GM23338 (cell line): ENCODE results near the gene ZDHHC1. TPM values are rescaled to one million over a fixed set of nuclear protein-coding genes. Genes with fewer than 3 reads are reported as not detected.

Source experiments
- ATAC-seq: fragments of 200-7000 bp; cut with Tn5 transposase; 3 replicates; pipeline ENCODE4 v1.9.1; 2020
- DNase-seq: peaks from one replicate; pipeline ENCODE4 v3.0.0-alpha.2; 2015; ENCODE audit warnings: low spot score
- H2AFZ ChIP-seq: fragments of 200-600 bp; sonication (generic); 2 replicates; pipeline ENCODE4 v1.8.0; 2016; ENCODE audit warnings: antibody characterized with exemption, mild to moderate bottlenecking, moderate library complexity
- H3F3A ChIP-seq: fragments of 200-600 bp; sonication (generic); replicated peaks from 2 replicates; pipeline ENCODE4 v1.8.0; 2017; ENCODE audit warnings: antibody characterized with exemption, mixed run types, low read depth
- H3K27ac ChIP-seq: fragments of 200-600 bp; sonication (generic); 2 replicates; pipeline ENCODE4 v1.6.1; 2016; ENCODE audit warnings: low read depth
- H3K27me3 ChIP-seq: fragments of 200-600 bp; sonication (generic); 2 replicates; pipeline ENCODE4 v1.8.0; 2016; ENCODE audit warnings: mild to moderate bottlenecking, mixed run types, moderate library complexity; ENCODE audit not compliant: insufficient read depth
- H3K36me3 ChIP-seq: fragments of 200-600 bp; sonication (generic); 2 replicates; pipeline ENCODE4 v1.8.0; 2016; ENCODE audit warnings: mild to moderate bottlenecking; ENCODE audit not compliant: insufficient read depth
- H3K4me1 ChIP-seq: fragments of 200-600 bp; sonication (generic); 2 replicates; pipeline ENCODE4 v1.8.0; 2016; ENCODE audit warnings: mild to moderate bottlenecking, moderate library complexity; ENCODE audit not compliant: insufficient read depth
- H3K4me2 ChIP-seq: fragments of 200-600 bp; sonication (generic); 2 replicates; pipeline ENCODE4 v1.7.1; 2017; ENCODE audit warnings: mixed run types
- H3K4me3 ChIP-seq: fragments of 200-600 bp; sonication (generic); 2 replicates; pipeline ENCODE4 v1.6.1; 2016; ENCODE audit warnings: mixed run types
- H3K79me2 ChIP-seq: fragments of 200-600 bp; sonication (generic); replicated peaks from 2 replicates; pipeline ENCODE4 v1.8.0; 2017; ENCODE audit warnings: mild to moderate bottlenecking; ENCODE audit not compliant: insufficient read depth
- H3K9me2 ChIP-seq: fragments of 200-600 bp; sonication (generic); 2 replicates; pipeline ENCODE4 v1.8.0; 2017; ENCODE audit not compliant: insufficient read depth
- H4K20me1 ChIP-seq: fragments of 200-600 bp; sonication (generic); replicated peaks from 2 replicates; pipeline ENCODE4 v1.8.0; 2017; ENCODE audit warnings: mild to moderate bottlenecking; ENCODE audit not compliant: insufficient read depth
- H3K27ac Mint-ChIP-seq: 2 replicates; pipeline ENCODE4 v1.8.0; 2020; ENCODE audit warnings: inconsistent platforms, mild to moderate bottlenecking, moderate library complexity, mixed read lengths
- H3K27me3 Mint-ChIP-seq: 3 replicates; pipeline ENCODE4 v1.8.0; 2022; ENCODE audit warnings: low read depth, mild to moderate bottlenecking, moderate library complexity, mixed read lengths, inconsistent platforms; ENCODE audit not compliant: insufficient read depth, poor library complexity
- H3K36me3 Mint-ChIP-seq: 3 replicates; pipeline ENCODE4 v1.8.0; 2021; ENCODE audit warnings: low read depth, mild to moderate bottlenecking, inconsistent platforms, moderate library complexity, mixed read lengths
- H3K4me1 Mint-ChIP-seq: 3 replicates; pipeline ENCODE4 v1.8.0; 2020; ENCODE audit warnings: mild to moderate bottlenecking, inconsistent platforms, mixed read lengths
- H3K4me3 Mint-ChIP-seq: 3 replicates; pipeline ENCODE4 v1.8.0; 2021; ENCODE audit warnings: moderate library complexity, mild to moderate bottlenecking, inconsistent platforms, mixed read lengths
- H3K9me3 Mint-ChIP-seq: 3 replicates; pipeline ENCODE4 v1.8.0; 2020; ENCODE audit warnings: moderate library complexity, mild to moderate bottlenecking, inconsistent platforms, mixed read lengths
- CREB1 ChIP-seq: fragments of 250-450 bp; sonication (Bioruptor Pico); IDR thresholded peaks from 2 replicates; pipeline ENCODE4 v1.5.0; 2020; ENCODE audit warnings: low read depth, mild to moderate bottlenecking, moderate library complexity
- CTCF ChIP-seq, 2 experiments: fragments of 200-600 bp in 1 of 2; sonication (generic) in 1 of 2; conservative IDR thresholded peaks; 2 replicates each; pipeline versions ENCODE4 v1.5.1 to v1.6.1; 2016 to 2017; ENCODE audit warnings: antibody characterized with exemption in 2 of 2, low read depth in 2 of 2, mild to moderate bottlenecking in 2 of 2, moderate library complexity in 1 of 2
- EZH2phosphoT487 ChIP-seq: fragments of 200-600 bp; sonication (generic); IDR thresholded peaks from one replicate; pipeline ENCODE4 v1.8.1; 2018; ENCODE audit warnings: antibody characterized with exemption; ENCODE audit not compliant: unreplicated experiment
- NANOG ChIP-seq: IDR thresholded peaks from 2 replicates; pipeline ENCODE4 v1.6.1; 2016; ENCODE audit warnings: antibody characterized with exemption, borderline replicate concordance
- POLR2AphosphoS5 ChIP-seq: IDR thresholded peaks from 2 replicates; pipeline ENCODE4 v1.6.1; 2016; ENCODE audit warnings: antibody characterized with exemption, low read depth
- REST ChIP-seq: IDR thresholded peaks from one replicate; pipeline ENCODE4 v1.6.1; 2018; ENCODE audit warnings: antibody characterized with exemption; ENCODE audit not compliant: unreplicated experiment
- STAT1 ChIP-seq: IDR thresholded peaks from one replicate; pipeline ENCODE4 v1.6.1; 2016; ENCODE audit warnings: antibody characterized with exemption; ENCODE audit not compliant: unreplicated experiment
- ZNF331 ChIP-seq: fragments of 250-450 bp; sonication (Bioruptor Pico); IDR thresholded peaks from 2 replicates; pipeline ENCODE4 v1.5.0; 2020; ENCODE audit warnings: low read depth, mild to moderate bottlenecking, moderate library complexity
- polyA plus RNA-seq: library from polyadenylated mRNA; unstranded; fragments of >200 nt; fragmentation: Nextera tagmentation; extraction: Ambion mirVana; gene quantifications from 2 replicates; pipeline ENCODE4 v1.2.1, GENCODE V29; 2016
- total RNA-seq: library from RNA; depleted of rRNA; stranded (reverse); fragments of >200 nt; shearing (Covaris generic); gene quantifications from 2 replicates; pipeline ENCODE4 v1.2.3, GENCODE V29; 2014

ZDHHC1 gene
- total and polyA plus RNA-seq, 2 experiments from 2014 or later, result 1.4 to 2.7 TPM

- no peak for TF ChIP-seq REST
- TF ChIP-seq CTCF (conservative IDR thresholded peaks at IDR 0.05; ENCODE audit: low read depth in 2 of 2), result no peak
- no peak for TF ChIP-seq EZH2phosphoT487
- TF ChIP-seq ZNF331 (CRISPR knock-in tag), result no peak
- TF ChIP-seq POLR2AphosphoS5, result no peak
- TF ChIP-seq NANOG, result no peak
- no peak for TF ChIP-seq CREB1
These were observed 30.8 kb upstream of the ZDHHC1 start (continued) for GRCh38 chr16:67446968-67447507.

- Histone ChIP-seq H4K20me1 (no peaks in the 10 kb centered on the region; the same call in 1 of the 2 replicates), H3K79me2 (no peaks in the 10 kb centered on the region), H3K4me2 (no peak overlapping the region), H3K27me3 (no peaks in the 10 kb centered on the region), H3K27ac (no peak overlapping the region), H2AFZ (no peak overlapping the region), H3K4me1 (no peaks in the 10 kb centered on the region), H3K9me2 (no peaks in the 10 kb centered on the region), H3F3A (no peaks in the 10 kb centered on the region), H3K4me3 (no peak overlapping the region), H3K36me3 (no peaks in the 10 kb centered on the region)
- peaks cover 10% of the 10 kb centered on the region for H3K4me1 Mint-ChIP-seq
- H3K36me3 Mint-ChIP-seq, result peaks cover 17% of the 10 kb centered on the region
- H3K4me3 Mint-ChIP-seq, result no peak overlapping the region
- DNase-seq (no peak), ATAC-seq (peak; percentile 8; the same call in 2 of the 3 replicates)
- H3K27me3 Mint-ChIP-seq, result peaks cover 18% of the 10 kb centered on the region
- H3K27ac Mint-ChIP-seq, result no peak overlapping the region
- peaks cover 3% of the 10 kb centered on the region; the same call in 1 of the 3 replicates for H3K9me3 Mint-ChIP-seq
- TF ChIP-seq NANOG, result no peak
- no peak for TF ChIP-seq STAT1
- no peak for TF ChIP-seq CTCF (conservative IDR thresholded peaks at IDR 0.05; ENCODE audit: low read depth in 2 of 2)
These were observed 29.9 kb upstream of the ZDHHC1 start for GRCh38 chr16:67445913-67446907.
